Measurements from ENCODE around the gene KIF26B. TPM values are rescaled to one million over a fixed set of nuclear protein-coding genes. Genes with fewer than 3 reads are reported as not detected.

The KIF26B gene
- total RNA-seq, 4 donors from 2014 or later: 0.90 to 2.0 (median 1.5) TPM

- 81 to 85% methylated on average over 16 of the region's 16 CpGs for WGBS, 2 donors
- H3K27ac ChIP-seq: no peak overlapping the region
- H3K27me3 ChIP-seq: no peaks in the 10 kb centered on the region
- no peaks in the 10 kb centered on the region for H3K9me3 ChIP-seq
- no peaks in the 10 kb centered on the region for H3K4me1 ChIP-seq
- DNase-seq (ENCODE audit: low spot score in 2 of 2): no peak
- no peaks in the 10 kb centered on the region for H3K36me3 ChIP-seq
- TF ChIP-seq POLR2A (IDR thresholded peaks at IDR 0.05) (no peak), CTCF (IDR thresholded peaks at IDR 0.05) (no peak), EP300 (IDR thresholded peaks at IDR 0.05) (no peak)
- no peak overlapping the region for H3K4me3 ChIP-seq
Measured at GRCh38 chr1:245325922-245326795, 171.4 kb downstream of the KIF26B start.

- H3K27ac ChIP-seq: no peak overlapping the region
- no peaks in the 10 kb centered on the region for H3K27me3 ChIP-seq
- no peaks in the 10 kb centered on the region for H3K36me3 ChIP-seq
- no peaks in the 10 kb centered on the region for H3K9me3 ChIP-seq
- no peaks in the 10 kb centered on the region for H3K4me1 ChIP-seq
- no peak for DNase-seq (ENCODE audit: low spot score in 2 of 2)
- TF ChIP-seq EP300 (IDR thresholded peaks at IDR 0.05) (no peak), CTCF (IDR thresholded peaks at IDR 0.05) (no peak), POLR2A (IDR thresholded peaks at IDR 0.05) (no peak)
- no peak overlapping the region for H3K4me3 ChIP-seq
- 50% methylated on average over 3 of the region's 3 CpGs for WGBS, 2 donors
Measured at GRCh38 chr1:245327360-245327759, 172.6 kb downstream of the KIF26B start.

- TF ChIP-seq CTCF (IDR thresholded peaks at IDR 0.05): no peak
- TF ChIP-seq POLR2A (IDR thresholded peaks at IDR 0.05): no peak
- no peak for TF ChIP-seq EP300 (IDR thresholded peaks at IDR 0.05)
- DNase-seq (ENCODE audit: low spot score in 2 of 2): no peak
- Histone ChIP-seq H3K27me3 (no peaks in the 10 kb centered on the region), H3K27ac (no peak overlapping the region), H3K9me3 (no peaks in the 10 kb centered on the region), H3K4me3 (no peak overlapping the region), H3K4me1 (no peaks in the 10 kb centered on the region), H3K36me3 (no peaks in the 10 kb centered on the region)
- 88 to 89% methylated on average over 4 of the region's 4 CpGs for WGBS, 2 donors
Measured at GRCh38 chr1:245327842-245328241, 173.1 kb downstream of the KIF26B start.

GRCh38 chr1:245330951-245331350 lies 176.2 kb downstream of the KIF26B start:
- Histone ChIP-seq H3K27ac (no peak overlapping the region), H3K36me3 (no peaks in the 10 kb centered on the region), H3K4me3 (no peak overlapping the region), H3K4me1 (no peaks in the 10 kb centered on the region), H3K27me3 (no peaks in the 10 kb centered on the region), H3K9me3 (no peaks in the 10 kb centered on the region)
- TF ChIP-seq CTCF (IDR thresholded peaks at IDR 0.05): no peak
- no peak for TF ChIP-seq POLR2A (IDR thresholded peaks at IDR 0.05)
- TF ChIP-seq EP300 (IDR thresholded peaks at IDR 0.05): no peak
- DNase-seq (ENCODE audit: low spot score in 2 of 2): no peak
- 91% methylated on average over 26 of the region's 26 CpGs for WGBS, 2 donors

- H3K27me3 ChIP-seq: no peaks in the 10 kb centered on the region
- 90 to 93% methylated on average over 6 of the region's 6 CpGs for WGBS, 2 donors
- no peak for TF ChIP-seq EP300 (IDR thresholded peaks at IDR 0.05)
- TF ChIP-seq CTCF (IDR thresholded peaks at IDR 0.05): no peak
- no peak for TF ChIP-seq POLR2A (IDR thresholded peaks at IDR 0.05)
- H3K36me3 ChIP-seq: no peaks in the 10 kb centered on the region
- H3K27ac ChIP-seq: no peak overlapping the region
- H3K4me1 ChIP-seq: no peaks in the 10 kb centered on the region
- DNase-seq (ENCODE audit: low spot score in 2 of 2): no peak
- H3K4me3 ChIP-seq: no peak overlapping the region
- no peaks in the 10 kb centered on the region for H3K9me3 ChIP-seq
Measured at GRCh38 chr1:245332085-245332484, 177.3 kb downstream of the KIF26B start.

All from tibial nerve (tissue), 4 donors.